H1 (cell line): ENCODE results near the gene CCDC154. TPM values are rescaled to one million over a fixed set of nuclear protein-coding genes. Genes with fewer than 3 reads are reported as not detected.

Experiments used
- CTCF ChIA-PET: fragments of 300-600 bp; sonication (Branson Sonifier 250); formaldehyde crosslinking; loops from one replicate; lab custom pipeline; 2021; ENCODE audit not compliant: partially characterized antibody; lab: Charles Lee
- POLR2A ChIA-PET: fragments of 300-600 bp; sonication (Branson Sonifier 250); formaldehyde crosslinking; loops from one replicate; lab custom pipeline; 2021; ENCODE audit warnings: inconsistent platforms; ENCODE audit not compliant: partially characterized antibody; lab: Charles Lee
- DNase-seq, 2 experiments: peaks; one replicate each; pipeline versions ENCODE4 v3.0.0 to v3.0.0-alpha.2; 2010 to 2022; ENCODE audit warnings: low spot score in 2 of 2, low read depth in 1 of 2, mixed read lengths in 1 of 2
- FAIRE-seq: peaks from 2 replicates; lab custom pipeline; 2011; peaks lifted over from hg19 to GRCh38; lab: Jason Lieb, UNC
- H2AFZ ChIP-seq: 2 replicates; pipeline ENCODE4 v1.8.1; 2012; ENCODE audit warnings: low read length, inconsistent platforms
- H2AK5ac ChIP-seq: 2 replicates; pipeline ENCODE4 v1.6.1; 2013; ENCODE audit warnings: low read depth, low read length
- H2BK120ac ChIP-seq: replicated peaks from 2 replicates; pipeline ENCODE3; 2013; ENCODE audit warnings: low read depth, low read length, inconsistent platforms
- H2BK12ac ChIP-seq: 2 replicates; pipeline ENCODE4 v1.6.1; 2013; ENCODE audit warnings: low read depth, low read length
- H2BK15ac ChIP-seq: 2 replicates; pipeline ENCODE4 v1.6.1; 2013; ENCODE audit warnings: low read length
- H2BK20ac ChIP-seq: 2 replicates; pipeline ENCODE4 v1.6.1; 2013; ENCODE audit warnings: low read length
- H2BK5ac ChIP-seq: 2 replicates; pipeline ENCODE4 v1.6.1; 2013; ENCODE audit warnings: low read depth, low read length
- H3K14ac ChIP-seq: 2 replicates; pipeline ENCODE4 v1.6.1; 2013; ENCODE audit warnings: inconsistent platforms; ENCODE audit not compliant: insufficient read length
- H3K18ac ChIP-seq: 2 replicates; pipeline ENCODE4 v1.6.1; 2013; ENCODE audit warnings: low read length; ENCODE audit errors: extremely low read depth
- H3K23ac ChIP-seq: 2 replicates; pipeline ENCODE4 v1.6.1; 2013; ENCODE audit warnings: inconsistent platforms; ENCODE audit not compliant: insufficient read length
- H3K23me2 ChIP-seq: 2 replicates; pipeline ENCODE4 v1.6.1; 2013; ENCODE audit warnings: low read depth, low read length
- H3K27ac ChIP-seq: 2 replicates; pipeline ENCODE4 v1.6.1; 2011; ENCODE audit warnings: low read depth, low read length, inconsistent platforms
- H3K27me3 ChIP-seq, 4 experiments: replicated peaks in 1 of 4; 1 replicate in 1 of 4; 2 replicates in 3 of 4; pipeline versions ENCODE4 v1.6.1 to v1.8.1; 2011 to 2013; ENCODE audit warnings: low read length in 3 of 4, mild to moderate bottlenecking in 3 of 4, inconsistent platforms in 2 of 4, mixed read lengths in 2 of 4, moderate library complexity in 1 of 4; ENCODE audit not compliant: control insufficient read depth in 3 of 4, insufficient read depth in 3 of 4; ENCODE audit errors: extremely low read depth in 1 of 4
- H3K36me3 ChIP-seq, 4 experiments: 2 replicates each; pipeline versions ENCODE4 v1.6.1 to v1.8.1; 2011 to 2013; ENCODE audit warnings: mild to moderate bottlenecking in 4 of 4, low read length in 3 of 4, moderate library complexity in 2 of 4, control low read depth in 1 of 4, inconsistent platforms in 1 of 4; ENCODE audit not compliant: insufficient read depth in 4 of 4, control insufficient read depth in 2 of 4
- H3K4ac ChIP-seq: replicated peaks from 2 replicates; pipeline ENCODE3; 2013; ENCODE audit warnings: low read length, low read depth, mixed read lengths, inconsistent platforms; ENCODE audit not compliant: insufficient read length
- H3K4me1 ChIP-seq, 4 experiments: replicated peaks in 1 of 4; 1 replicate in 1 of 4; 2 replicates in 3 of 4; pipeline versions ENCODE4 v1.6.1 to v1.8.1; 2011 to 2013; ENCODE audit warnings: low read length in 3 of 4, inconsistent platforms in 2 of 4, mixed read lengths in 1 of 4; ENCODE audit not compliant: insufficient read depth in 4 of 4, control insufficient read depth in 3 of 4
- H3K4me2 ChIP-seq, 2 experiments: 2 replicates each; pipeline versions ENCODE4 v1.6.1 to v1.8.1; 2011 to 2013; ENCODE audit warnings: low read depth in 2 of 2, low read length in 2 of 2, control low read depth in 1 of 2, inconsistent platforms in 1 of 2, mild to moderate bottlenecking in 1 of 2; ENCODE audit not compliant: insufficient read depth in 1 of 2
- H3K4me3 ChIP-seq, 4 experiments: fragments of 200-600, 300-600 bp in 1 of 4; sonication (generic), shearing (Covaris generic), sonication (Bioruptor Twin) in 1 of 4; 2 replicates each; pipeline versions ENCODE4 v1.5.1 to v1.8.1; 2011 to 2016; ENCODE audit warnings: low read length in 4 of 4, low read depth in 3 of 4, control low read depth in 2 of 4, inconsistent platforms in 2 of 4, mild to moderate bottlenecking in 2 of 4, mixed read lengths in 1 of 4, moderate library complexity in 1 of 4; ENCODE audit not compliant: insufficient read depth in 2 of 4; ENCODE audit errors: extremely low read depth in 1 of 4
- H3K56ac ChIP-seq: replicated peaks from 2 replicates; pipeline ENCODE3; 2013; ENCODE audit warnings: low read depth, mild to moderate bottlenecking, mixed read lengths, low read length, inconsistent platforms; ENCODE audit not compliant: insufficient read length
- H3K79me1 ChIP-seq: 2 replicates; pipeline ENCODE4 v1.6.1; 2013; ENCODE audit warnings: low read depth, low read length, control low read depth
- H3K79me2 ChIP-seq, 2 experiments: 2 replicates each; pipeline versions ENCODE4 v1.6.1 to v1.8.1; 2012 to 2013; ENCODE audit warnings: low read length in 2 of 2, mild to moderate bottlenecking in 2 of 2, inconsistent platforms in 1 of 2; ENCODE audit not compliant: insufficient read depth in 2 of 2, control insufficient read depth in 1 of 2
- H3K9ac ChIP-seq, 4 experiments: replicated peaks in 1 of 4; 1 replicate in 1 of 4; 2 replicates in 3 of 4; pipeline versions ENCODE4 v1.6.1 to v1.8.1; 2011 to 2013; ENCODE audit warnings: low read depth in 3 of 4, low read length in 3 of 4, control low read depth in 2 of 4, mild to moderate bottlenecking in 2 of 4, moderate library complexity in 2 of 4, inconsistent platforms in 1 of 4; ENCODE audit errors: extremely low read depth in 1 of 4
- H3K9me3 ChIP-seq, 2 experiments: 2 replicates each; pipeline versions ENCODE4 v1.6.1 to v1.8.1; 2012 to 2013; ENCODE audit warnings: mild to moderate bottlenecking in 2 of 2, moderate library complexity in 2 of 2, control low read depth in 1 of 2, inconsistent platforms in 1 of 2, low read depth in 1 of 2, low read length in 1 of 2, mixed read lengths in 1 of 2; ENCODE audit not compliant: insufficient read depth in 2 of 2
- H4K20me1 ChIP-seq, 2 experiments: replicated peaks in 1 of 2; 2 replicates each; pipeline versions ENCODE3 to v1.8.1; 2011 to 2013; ENCODE audit warnings: inconsistent platforms in 2 of 2, low read length in 2 of 2, mild to moderate bottlenecking in 1 of 2; ENCODE audit not compliant: insufficient read depth in 2 of 2, control insufficient read depth in 1 of 2
- H4K5ac ChIP-seq: 2 replicates; pipeline ENCODE4 v1.6.1; 2013; ENCODE audit warnings: low read length, low read depth, mixed read lengths, inconsistent platforms; ENCODE audit not compliant: insufficient read length
- H4K8ac ChIP-seq: 2 replicates; pipeline ENCODE4 v1.8.0; 2013; ENCODE audit warnings: mild to moderate bottlenecking, moderate library complexity, low read length, inconsistent platforms; ENCODE audit not compliant: insufficient read depth; ENCODE audit errors: extremely low read depth
- H4K91ac ChIP-seq: replicated peaks from 2 replicates; pipeline ENCODE3; 2013; ENCODE audit warnings: low read length, mixed read lengths, inconsistent platforms; ENCODE audit not compliant: insufficient read length
- CBX5 ChIP-seq: fragments of 300-800, 300-1000 bp; sonication (generic); IDR thresholded peaks from 2 replicates; pipeline ENCODE4 v1.7.1; 2016; ENCODE audit warnings: antibody characterized with exemption, low read length, low read depth
- CBX8 ChIP-seq: fragments of 300-800, 300-1000 bp; sonication (generic); IDR thresholded peaks from 2 replicates; pipeline ENCODE4 v1.7.1; 2016; ENCODE audit warnings: low read depth, low read length, borderline replicate concordance
- CHD1 ChIP-seq: IDR thresholded peaks from 2 replicates; pipeline ENCODE4 v1.6.1; 2012; ENCODE audit warnings: low read depth, low read length, improper control_type of control experiment
- MAX ChIP-seq: IDR thresholded peaks from 2 replicates; pipeline ENCODE4 v1.6.1; 2012; ENCODE audit warnings: inconsistent platforms
- POLR2A ChIP-seq, 2 experiments: IDR thresholded peaks; 1 replicate in 1 of 2; 2 replicates in 1 of 2; pipeline ENCODE4 v1.6.1; 2011; ENCODE audit warnings: low read depth in 2 of 2, low read length in 2 of 2, mild to moderate bottlenecking in 2 of 2; ENCODE audit errors: control extremely low read depth in 1 of 2
- POLR2AphosphoS5 ChIP-seq: IDR thresholded peaks from 2 replicates; pipeline ENCODE4 v1.6.1; 2011; ENCODE audit warnings: low read depth, low read length
- RAD21 ChIP-seq, 2 experiments: IDR thresholded peaks in 1 of 2; conservative IDR thresholded peaks in 1 of 2; 2 replicates each; pipeline ENCODE4 v1.6.1; 2011; ENCODE audit warnings: low read depth in 2 of 2, low read length in 2 of 2, improper control_type of control experiment in 1 of 2, inconsistent platforms in 1 of 2, mild to moderate bottlenecking in 1 of 2, moderate library complexity in 1 of 2
- RFX5 ChIP-seq: IDR thresholded peaks from 2 replicates; pipeline ENCODE4 v1.6.1; 2011; ENCODE audit warnings: low read depth, low read length, improper control_type of control experiment, borderline replicate concordance
- SAP30 ChIP-seq: fragments of 300-600 bp; sonication (generic); IDR thresholded peaks from 2 replicates; pipeline ENCODE4 v1.7.1; 2012; ENCODE audit warnings: low read length, moderate library complexity, mild to moderate bottlenecking, inconsistent platforms; ENCODE audit not compliant: insufficient read depth, insufficient replicate concordance
- SP2 ChIP-seq: IDR thresholded peaks from 2 replicates; pipeline ENCODE4 v1.6.1; 2012; ENCODE audit warnings: mild to moderate bottlenecking, low read length, inconsistent platforms
- SRF ChIP-seq: IDR thresholded peaks from 2 replicates; pipeline ENCODE4 v1.6.1; 2011; ENCODE audit warnings: mild to moderate bottlenecking, low read depth, low read length, moderate library complexity
- SUZ12 ChIP-seq: fragments of 200-600 bp; sonication (generic); IDR thresholded peaks from 2 replicates; pipeline ENCODE4 v1.6.1; 2012; ENCODE audit warnings: mild to moderate bottlenecking, inconsistent platforms, low read length, moderate library complexity, mixed read lengths
- TEAD4 ChIP-seq: IDR thresholded peaks from 2 replicates; pipeline ENCODE4 v1.6.1; 2012; ENCODE audit warnings: low read depth, low read length, inconsistent platforms, mixed read lengths
- WGBS, 2 experiments: shearing (Covaris generic) in 1 of 2; methylation state at CpG; one replicate each; pipeline versions ENCODE4 v1.1.6 to v1.1.7; 2013 to 2015; ENCODE audit warnings: low lambda C conversion rate in 2 of 2, mixed read lengths in 2 of 2, inconsistent platforms in 1 of 2, low coverage in 1 of 2, missing lambda C conversion rate in 1 of 2; ENCODE audit not compliant: insufficient replicate concordance in 2 of 2, insufficient coverage in 1 of 2, insufficient read length in 1 of 2; ENCODE audit errors: extremely low coverage in 1 of 2, missing lambda C conversion rate in 1 of 2; 5-methylcytosine and 5-hydroxymethylcytosine counted together
- polyA plus RNA-seq, 7 experiments: library from polyadenylated mRNA; depleted of rRNA in 3 of 7; stranded (reverse) in 5 of 7; unstranded in 2 of 7; fragments of >200 nt in 5 of 7; fragments of 200-250 nt in 2 of 7; gene quantifications; 1 replicate in 5 of 7; 2 replicates in 1 of 7; 4 replicates in 1 of 7; pipeline versions ENCODE4 v1.2.1 to v1.2.3, GENCODE V29; 2011 to 2013; ENCODE audit warnings: missing spikeins in 2 of 7, mixed read lengths in 2 of 7
- total RNA-seq: library from RNA; stranded (reverse); fragmentation: NEBNext Ultra II Directional; extraction: Animal tissue kit (Norgen Biotek cat#: 25700); gene quantifications from 2 replicates; pipeline ENCODE4 v1.2.1, GENCODE V29; 2021

The CCDC154 gene
- total and polyA plus RNA-seq, 2 of the 8 experiments (the other 6 are each of a cell fraction or from before 2014, with no cell fraction given) = 0.15 to 0.88 TPM

- DNase-seq = no peak
- no peak for FAIRE-seq
- H4K91ac ChIP-seq = no peak overlapping the region
- no peaks in the 10 kb centered on the region for H3K27me3 ChIP-seq
- H4K8ac ChIP-seq = no peak overlapping the region
- no peak overlapping the region for H2AK5ac ChIP-seq
- no peak overlapping the region for H3K23ac ChIP-seq
- ChIA-PET POLR2A (interaction anchor here (0.7 to 1.7 kb wide), 7 partner anchors 9 to 324 kb away, joined by 3 to 6 read pairs (median 3); no protein-coding TSS in a partner anchor), CTCF (interaction anchor here (1.0 to 2.2 kb wide), 4 partner anchors 12 to 83 kb away, joined by 3 to 5 read pairs (median 4); partner anchors contain the start of gene PERCC1)
- H3K27ac ChIP-seq = no peak overlapping the region
- H3K9ac ChIP-seq = no peak overlapping the region
- no peak overlapping the region for H2AFZ ChIP-seq
- WGBS, 2 experiments = 88% methylated on average over 32 of the region's 41 CpGs; no CpG with 5 or more reads in 1 of the 2 experiments
- H3K9me3 ChIP-seq = no peaks in the 10 kb centered on the region
- H2BK12ac ChIP-seq = no peak overlapping the region
- H3K18ac ChIP-seq = no peak overlapping the region
- no peaks in the 10 kb centered on the region for H3K79me2 ChIP-seq
- no peak overlapping the region for H3K56ac ChIP-seq
- H2BK15ac ChIP-seq = no peak overlapping the region
- no peaks in the 10 kb centered on the region for H3K23me2 ChIP-seq
- H3K4me1 ChIP-seq = no peaks in the 10 kb centered on the region
- no peak overlapping the region for H2BK5ac ChIP-seq
- peaks cover under 1 to 9% of the 10 kb centered on the region in 2 experiments for H4K20me1 ChIP-seq
- H2BK120ac ChIP-seq = no peak overlapping the region
- no peak overlapping the region for H2BK20ac ChIP-seq
- no peaks in the 10 kb centered on the region for H3K79me1 ChIP-seq
- H3K36me3 ChIP-seq = peaks cover 0 to 25% (median 3%) of the 10 kb centered on the region in 4 experiments; a peak in 3 of 8 replicates
- H4K5ac ChIP-seq = no peak overlapping the region
- no peak overlapping the region for H3K4me2 ChIP-seq
- no peak overlapping the region for H3K4ac ChIP-seq
- no peak overlapping the region for H3K14ac ChIP-seq
- no peak overlapping the region for H3K4me3 ChIP-seq
- no peak for TF ChIP-seq RFX5
- TF ChIP-seq RAD21 (IDR thresholded peaks at IDR 0.05 in 1 of 2, conservative IDR thresholded peaks at IDR 0.05 in 1 of 2; ENCODE audit: low read depth in 2 of 2, low read length in 2 of 2) = no peak
- no peak for TF ChIP-seq CHD1
- no peak for TF ChIP-seq POLR2A (IDR thresholded peaks at IDR 0.05; ENCODE audit: control extremely low read depth in 1 of 2, low read depth in 2 of 2, low read length in 2 of 2)
- no peak for TF ChIP-seq TEAD4
- TF ChIP-seq SUZ12 = no peak
- TF ChIP-seq SP2 = no peak
- no peak for TF ChIP-seq MAX
- TF ChIP-seq POLR2AphosphoS5 = no peak
- TF ChIP-seq CBX8 = no peak
- TF ChIP-seq SRF = no peak
- TF ChIP-seq SAP30 = no peak
- TF ChIP-seq CBX5 = no peak
Observed at GRCh38 chr16:1446296-1447080, 2.1 kb upstream of the CCDC154 start.
